WTC11 (cell line): ENCODE results near the gene ITGA6. TPM values are rescaled to one million over a fixed set of nuclear protein-coding genes. Genes with fewer than 3 reads are reported as not detected.

Experiments
- ATAC-seq: fragments of 200-7000 bp; cut with Tn5 transposase; 2 replicates; pipeline ENCODE4 v1.10.0; 2021; ENCODE audit warnings: mild to moderate bottlenecking, moderate library complexity
- CTCF ChIA-PET: fragments of 300-600 bp; sonication (Branson Sonifier 250); formaldehyde crosslinking; loops from one replicate; lab custom pipeline; 2021; ENCODE audit warnings: antibody characterized with exemption; lab: Charles Lee
- POLR2A ChIA-PET: fragments of 350-600 bp; sonication (Branson Sonifier 250); formaldehyde crosslinking; loops from one replicate; lab custom pipeline; 2021; ENCODE audit warnings: antibody characterized with exemption; lab: Charles Lee
- DNase-seq: peaks from one replicate; pipeline ENCODE4 v3.0.0; 2021; ENCODE audit warnings: low spot score
- H3K27ac Mint-ChIP-seq: 2 replicates; pipeline ENCODE4 v1.8.0; 2021; ENCODE audit warnings: mixed read lengths
- H3K27me3 Mint-ChIP-seq: 2 replicates; pipeline ENCODE4 v1.8.0; 2021; ENCODE audit warnings: low read depth, mild to moderate bottlenecking, moderate library complexity, mixed read lengths
- H3K36me3 Mint-ChIP-seq: 2 replicates; pipeline ENCODE4 v1.8.0; 2021; ENCODE audit warnings: mixed read lengths
- H3K4me1 Mint-ChIP-seq: 2 replicates; pipeline ENCODE4 v1.8.0; 2022; ENCODE audit warnings: mixed read lengths
- H3K4me3 Mint-ChIP-seq: 2 replicates; pipeline ENCODE4 v1.8.0; 2021; ENCODE audit warnings: mild to moderate bottlenecking, moderate library complexity, mixed read lengths
- H3K9me3 Mint-ChIP-seq: 2 replicates; pipeline ENCODE4 v1.8.0; 2021; ENCODE audit warnings: mixed read lengths
- ATF3 ChIP-seq: sonication (generic); formaldehyde crosslinking; conservative IDR thresholded peaks from 2 replicates; pipeline ENCODE4 v1.8.1; 2022; ENCODE audit warnings: mild to moderate bottlenecking, missing genetic modification reagents
- CREB1 ChIP-seq: sonication (generic); formaldehyde crosslinking; IDR thresholded peaks from 2 replicates; pipeline ENCODE4 v1.8.0; 2023; ENCODE audit warnings: mild to moderate bottlenecking, missing genetic modification reagents
- CTCF ChIP-seq: fragments of 200-600 bp; IDR thresholded peaks from 2 replicates; pipeline ENCODE4 v1.8.0; 2022; ENCODE audit warnings: antibody characterized with exemption
- E2F5 ChIP-seq: sonication (generic); formaldehyde crosslinking; IDR thresholded peaks from 2 replicates; pipeline ENCODE4 v1.8.1; 2022; ENCODE audit warnings: mild to moderate bottlenecking, moderate library complexity, missing genetic modification reagents
- EMX1 ChIP-seq: fragments of 250-450 bp; sonication (Bioruptor Pico); IDR thresholded peaks from 2 replicates; pipeline ENCODE4 v1.8.0; 2021; ENCODE audit warnings: mild to moderate bottlenecking
- ERG ChIP-seq: fragments of 250-450 bp; sonication (Bioruptor Pico); IDR thresholded peaks from 2 replicates; pipeline ENCODE4 v1.8.0; 2021; ENCODE audit warnings: mild to moderate bottlenecking
- ETV6 ChIP-seq: sonication (generic); formaldehyde crosslinking; IDR thresholded peaks from 2 replicates; pipeline ENCODE4 v1.8.1; 2022; ENCODE audit warnings: mild to moderate bottlenecking, missing genetic modification reagents
- FOXP4 ChIP-seq: sonication (generic); formaldehyde crosslinking; IDR thresholded peaks from 2 replicates; pipeline ENCODE4 v1.8.0; 2022; ENCODE audit warnings: mild to moderate bottlenecking, missing genetic modification reagents
- GABPB1 ChIP-seq: sonication (generic); formaldehyde crosslinking; IDR thresholded peaks from 2 replicates; pipeline ENCODE4 v1.8.1; 2023; ENCODE audit warnings: mild to moderate bottlenecking, missing genetic modification reagents
- MAX ChIP-seq: sonication (generic); formaldehyde crosslinking; IDR thresholded peaks from 2 replicates; pipeline ENCODE4 v1.8.0; 2022; ENCODE audit warnings: mild to moderate bottlenecking, missing genetic modification reagents
- NFE2L1 ChIP-seq: sonication (generic); formaldehyde crosslinking; IDR thresholded peaks from 2 replicates; pipeline ENCODE4 v1.8.1; 2023; ENCODE audit warnings: missing genetic modification reagents
- RELA ChIP-seq: sonication (generic); formaldehyde crosslinking; IDR thresholded peaks from 2 replicates; pipeline ENCODE4 v1.8.1; 2022; ENCODE audit warnings: missing genetic modification reagents, mild to moderate bottlenecking, borderline replicate concordance
- SOX15 ChIP-seq: fragments of 250-450 bp; sonication (Bioruptor Pico); IDR thresholded peaks from 2 replicates; pipeline ENCODE4 v1.9.0; 2021; ENCODE audit warnings: mild to moderate bottlenecking
- SP1 ChIP-seq: sonication (generic); formaldehyde crosslinking; conservative IDR thresholded peaks from 2 replicates; pipeline ENCODE4 v1.8.1; 2022; ENCODE audit warnings: missing genetic modification reagents
- STAT6 ChIP-seq: sonication (generic); formaldehyde crosslinking; conservative IDR thresholded peaks from 2 replicates; pipeline ENCODE4 v1.8.1; 2023; ENCODE audit warnings: mild to moderate bottlenecking, low read depth, missing genetic modification reagents, moderate library complexity
- TP53 ChIP-seq: sonication (generic); formaldehyde crosslinking; IDR thresholded peaks from 2 replicates; pipeline ENCODE4 v1.8.1; 2023; ENCODE audit warnings: mild to moderate bottlenecking, missing genetic modification reagents
- ZMAT4 ChIP-seq: fragments of 250-450 bp; sonication (Bioruptor Pico); IDR thresholded peaks from 2 replicates; pipeline ENCODE4 v1.9.0; 2021; ENCODE audit warnings: mild to moderate bottlenecking
- ZNF138 ChIP-seq: sonication (generic); formaldehyde crosslinking; conservative IDR thresholded peaks from 2 replicates; pipeline ENCODE4 v1.8.1; 2022; ENCODE audit warnings: mild to moderate bottlenecking, moderate library complexity, missing genetic modification reagents
- ZNF232 ChIP-seq: sonication (generic); formaldehyde crosslinking; IDR thresholded peaks from 2 replicates; pipeline ENCODE4 v1.8.0; 2022; ENCODE audit warnings: mild to moderate bottlenecking, missing genetic modification reagents
- ZNF396 ChIP-seq: fragments of 250-450 bp; sonication (Bioruptor Pico); IDR thresholded peaks from 2 replicates; pipeline ENCODE4 v1.8.0; 2021; ENCODE audit warnings: mild to moderate bottlenecking, moderate library complexity, borderline replicate concordance
- ZNF425 ChIP-seq: fragments of 250-450 bp; sonication (Bioruptor Pico); conservative IDR thresholded peaks from 2 replicates; pipeline ENCODE4 v1.9.0; 2021; ENCODE audit warnings: mild to moderate bottlenecking
- total RNA-seq: library from RNA; stranded (reverse); gene quantifications from 3 replicates; pipeline ENCODE4 v1.2.3, GENCODE V29; 2021

ITGA6 gene
- total RNA-seq, 1 experiment from 2014 or later, result 83.6 TPM

- TF ChIP-seq ZNF425 (CRISPR knock-in tag) (no peak), ERG (CRISPR knock-in tag) (no peak), ZNF396 (no peak), SP1 (0 out of 2 replicates have a peak, but pooled peaks have one; percentile 62), ZNF232 (CRISPR knock-in tag) (no peak), NFE2L1 (CRISPR knock-in tag) (peak; percentile 25; the same call in 1 of the 2 replicates), ETV6 (CRISPR knock-in tag) (peak; percentile 66; the same call in 1 of the 2 replicates), ZNF138 (CRISPR knock-in tag) (0 out of 2 replicates have a peak, but pooled peaks have one; percentile 14), ATF3 (CRISPR knock-in tag) (no peak), STAT6 (CRISPR knock-in tag) (no peak), TP53 (CRISPR knock-in tag) (0 out of 2 replicates have a peak, but pooled peaks have one; percentile 57), CREB1 (CRISPR knock-in tag) (no peak), GABPB1 (peak; percentile 52; the same call in 1 of the 2 replicates), SOX15 (CRISPR knock-in tag) (no peak), CTCF (peak; percentile 80)
Measured at GRCh38 chr2:172461591-172462372, 34.4 kb downstream of the ITGA6 start (continued).

- Mint-ChIP-seq H3K4me3 (no peak overlapping the region), H3K27ac (no peak overlapping the region), H3K9me3 (no peaks in the 10 kb centered on the region), H3K4me1 (peaks cover 75% of the 10 kb centered on the region), H3K27me3 (no peaks in the 10 kb centered on the region), H3K36me3 (peaks cover 15% of the 10 kb centered on the region)
- ATAC-seq (no peak), DNase-seq (no peak)
- CTCF ChIA-PET, result interaction anchor here (0.7 to 4.1 kb wide), 51 partner anchors 9 to 758 kb away, joined by 3 to 136 read pairs (median 6); partner anchors contain the start of gene ITGA6
- POLR2A ChIA-PET, result interaction anchor here (1.3 to 2.0 kb wide), 3 partner anchors 33 to 290 kb away, joined by 7 to 11 read pairs (median 9); partner anchors contain the start of gene ITGA6
- TF ChIP-seq E2F5 (CRISPR knock-in tag) (no peak), RELA (CRISPR knock-in tag) (no peak), FOXP4 (CRISPR knock-in tag) (no peak), EMX1 (CRISPR knock-in tag) (no peak), MAX (CRISPR knock-in tag) (peak; percentile 64; the same call in 1 of the 2 replicates), CTCF (peak; percentile 17; the same call in 1 of the 2 replicates), ZMAT4 (CRISPR knock-in tag) (no peak)
Measured at GRCh38 chr2:172462373-172462848, 35.0 kb downstream of the ITGA6 start.
